HepG2 (cell line): ENCODE measurements around the gene DESI2. TPM values are rescaled to one million over a fixed set of nuclear protein-coding genes. Genes with fewer than 3 reads are reported as not detected.

Experiments used
- ATAC-seq: fragments of 200-7000 bp; cut with Tn5 transposase; 3 replicates; pipeline ENCODE4 v1.9.1; 2020; ENCODE audit warnings: mild to moderate bottlenecking, moderate library complexity
- BruUV-seq: library from RNA; stranded (reverse); fragments of 400-500 nt; replicated peaks from 2 replicates; lab custom pipeline; 2021; lab: Mats Ljungman, UMichigan
- CTCF ChIA-PET: fragments of 300-600 bp; formaldehyde crosslinking; extraction: SDS; loops from one replicate; lab custom pipeline; 2021; ENCODE audit warnings: low total read pairs, inconsistent platforms, low intra/inter-chr PET ratio; lab: Yijun Ruan, JAX
- POLR2A ChIA-PET: fragments of 350-600 bp; sonication (Branson Sonifier 250); formaldehyde crosslinking; loops from one replicate; lab custom pipeline; 2020; ENCODE audit warnings: antibody characterized with exemption, inconsistent platforms; lab: Yijun Ruan, JAX
- DNase-seq: peaks from one replicate; pipeline ENCODE4 v3.0.0-alpha.2; 2015; ENCODE audit warnings: low spot score
- FAIRE-seq: peaks from 3 replicates; lab custom pipeline; 2011; peaks lifted over from hg19 to GRCh38; lab: Jason Lieb, UNC
- H2AFZ ChIP-seq: one replicate; pipeline ENCODE4 v1.6.1; 2011; ENCODE audit warnings: low read length, inconsistent platforms
- H3K27ac ChIP-seq: fragments of 300-600 bp; 3 replicates; pipeline ENCODE4 v1.8.0; 2011; ENCODE audit warnings: mixed run types, mild to moderate bottlenecking, mixed read lengths, low read length, inconsistent platforms; ENCODE audit not compliant: insufficient read depth; ENCODE audit errors: extremely low read length
- H3K27me3 ChIP-seq, 2 experiments: fragments of 200-600 bp in 1 of 2; 2 replicates in 1 of 2; 3 replicates in 1 of 2; pipeline versions ENCODE4 v1.6.0 to v1.8.0; 2011; ENCODE audit warnings: low read length in 2 of 2, mild to moderate bottlenecking in 2 of 2, moderate library complexity in 2 of 2, inconsistent platforms in 1 of 2; ENCODE audit not compliant: insufficient read depth in 2 of 2, control insufficient read depth in 1 of 2
- H3K36me3 ChIP-seq, 2 experiments: fragments of 200-600 bp in 1 of 2; replicated peaks in 1 of 2; 2 replicates in 1 of 2; 3 replicates in 1 of 2; pipeline versions ENCODE4 v1.5.1 to v1.8.0; 2011; ENCODE audit warnings: low read length in 2 of 2, inconsistent platforms in 1 of 2; ENCODE audit not compliant: insufficient read depth in 2 of 2, control insufficient read depth in 1 of 2
- H3K4me1 ChIP-seq: 2 replicates; pipeline ENCODE4 v1.5.1; 2012; ENCODE audit warnings: low read length, inconsistent platforms; ENCODE audit not compliant: insufficient read depth
- H3K4me2 ChIP-seq: 2 replicates; pipeline ENCODE4 v1.6.0; 2011; ENCODE audit warnings: low read depth, low read length, inconsistent platforms
- H3K4me3 ChIP-seq, 3 experiments: fragments of 200-600 bp in 1 of 3; sonication (generic), shearing (Covaris generic) in 1 of 3; replicated peaks in 1 of 3; 2 replicates each; pipeline ENCODE4 v1.5.1; 2011 to 2016; ENCODE audit warnings: low read length in 3 of 3, inconsistent platforms in 2 of 3, low read depth in 2 of 3, mild to moderate bottlenecking in 2 of 3, control low read depth in 1 of 3, mixed read lengths in 1 of 3; ENCODE audit not compliant: insufficient read depth in 1 of 3
- H3K79me2 ChIP-seq: one replicate; pipeline ENCODE4 v1.6.1; 2011; ENCODE audit warnings: low read length, inconsistent platforms; ENCODE audit not compliant: insufficient read depth
- H3K9ac ChIP-seq: 2 replicates; pipeline ENCODE4 v1.6.0; 2011; ENCODE audit warnings: mild to moderate bottlenecking, low read depth, low read length, inconsistent platforms; ENCODE audit not compliant: insufficient read depth
- H3K9me3 ChIP-seq: 2 replicates; pipeline ENCODE4 v1.5.1; 2012; ENCODE audit warnings: mild to moderate bottlenecking, low read length
- H4K20me1 ChIP-seq: 2 replicates; pipeline ENCODE4 v1.6.0; 2011; ENCODE audit warnings: inconsistent platforms, mild to moderate bottlenecking, low read length, moderate library complexity; ENCODE audit not compliant: insufficient read depth
- GLI4 ChIP-seq: sonication (generic); formaldehyde crosslinking; IDR thresholded peaks from 2 replicates; pipeline ENCODE4 v1.5.1; 2020; ENCODE audit warnings: missing genetic modification reagents, mild to moderate bottlenecking, moderate library complexity, borderline replicate concordance
- GPN1 ChIP-seq: sonication (generic); formaldehyde crosslinking; IDR thresholded peaks from 2 replicates; pipeline ENCODE4 v1.5.1; 2020; ENCODE audit warnings: missing genetic modification reagents, borderline replicate concordance
- SNRNP70 ChIP-seq: fragments of 200-400 bp; formaldehyde crosslinking; IDR thresholded peaks from 2 replicates; pipeline ENCODE4 v1.6.1; 2017; ENCODE audit warnings: mild to moderate bottlenecking, low read depth, low read length, moderate library complexity
- U2AF1 ChIP-seq: fragments of 200-400 bp; formaldehyde crosslinking; optimal IDR thresholded peaks from 2 replicates; pipeline ENCODE3; 2017; ENCODE audit warnings: mild to moderate bottlenecking, low read depth, low read length
- ZNF253 ChIP-seq: sonication (generic); formaldehyde crosslinking; IDR thresholded peaks from 2 replicates; pipeline ENCODE4 v1.8.0; 2022; ENCODE audit warnings: mild to moderate bottlenecking, missing genetic modification reagents, borderline replicate concordance
- ZNF407 ChIP-seq: sonication (generic); formaldehyde crosslinking; IDR thresholded peaks from one replicate; pipeline ENCODE4 v1.5.1; 2020; ENCODE audit warnings: mild to moderate bottlenecking, missing genetic modification reagents; ENCODE audit errors: not compliant biosample characterization
- ZNF777 ChIP-seq: sonication (generic); formaldehyde crosslinking; IDR thresholded peaks from 2 replicates; pipeline ENCODE4 v1.4.0; 2020; ENCODE audit warnings: missing genetic modification reagents
- WGBS: methylation state at CpG from one replicate; pipeline ENCODE4 v1.1.6; 2017; ENCODE audit warnings: low lambda C conversion rate; 5-methylcytosine and 5-hydroxymethylcytosine counted together
- in situ Hi-C: cut with HindIII; loops from 2 replicates; pipeline ENCODE4 v1.10.0; 2017; ENCODE audit warnings: low pct_unique_long_range_greater_than_20kb; ENCODE audit not compliant: extremely low pct_ligation_motif_present
- intact Hi-C: fragments of 100-400 bp; cut with micrococcal nuclease; formaldehyde crosslinking; loops from one replicate; pipeline ENCODE4 v1.10.0; 2022; ENCODE audit not compliant: unreplicated experiment
- polyA plus RNA-seq, 8 experiments: library from polyadenylated mRNA; depleted of rRNA in 3 of 8; stranded (reverse) in 7 of 8; unstranded in 1 of 8; fragments of >200 nt; fragmentation: Illumina TruSeq in 4 of 8; extraction: Trizol in 4 of 8; gene quantifications; 2 replicates each; pipeline versions ENCODE4 v1.2.1 to v1.2.3, GENCODE V29; 2011 to 2016; ENCODE audit warnings: low read depth in 4 of 8, missing spikeins in 1 of 8, mixed read lengths in 1 of 8; ENCODE audit not compliant: insufficient read depth in 1 of 8
- total RNA-seq, 5 experiments: library from RNA; depleted of rRNA; stranded (reverse); fragments of >200 nt; fragmentation: Illumina TruSeq; extraction: Trizol; gene quantifications; 2 replicates each; pipeline ENCODE4 v1.2.3, GENCODE V29; 2016; ENCODE audit warnings: low read depth in 1 of 5

The DESI2 gene
- total and polyA plus RNA-seq, 2 of the 13 experiments (the other 11 are each of a cell fraction or from before 2014, with no cell fraction given) = 23.1 to 42.2 TPM

- no peaks in the 10 kb centered on the region for H3K27me3 ChIP-seq
- in situ Hi-C loops = no loop called here
- no peak for TF ChIP-seq ZNF253 (CRISPR knock-in tag)
- TF ChIP-seq GPN1 (CRISPR knock-in tag) = no peak
- no peak for TF ChIP-seq GLI4 (CRISPR knock-in tag)
- TF ChIP-seq ZNF777 = no peak
- no peak for TF ChIP-seq SNRNP70
- TF ChIP-seq U2AF1 = no peak
- no peak for TF ChIP-seq ZNF407 (CRISPR knock-in tag)
- DNase-seq = no peak
- ChIA-PET CTCF (no interaction called here), POLR2A (no interaction called here)
- no peak overlapping the region for H3K9ac ChIP-seq
- FAIRE-seq = no peak
- H4K20me1 ChIP-seq = no peaks in the 10 kb centered on the region
- intact Hi-C loops = no loop called here
- BruUV-seq = no TSS peak
- no peak overlapping the region for H3K4me2 ChIP-seq
- 75% methylated on average over 8 of the region's 8 CpGs for WGBS
- ATAC-seq = no peak
- no peak overlapping the region for H3K27ac ChIP-seq
- no peaks in the 10 kb centered on the region for H3K4me1 ChIP-seq
- no peaks in the 10 kb centered on the region for H3K79me2 ChIP-seq
- no peaks in the 10 kb centered on the region for H3K9me3 ChIP-seq
- H3K36me3 ChIP-seq = no peaks in the 10 kb centered on the region
- no peak overlapping the region for H3K4me3 ChIP-seq
- H2AFZ ChIP-seq = no peak overlapping the region
These were observed 60.4 kb downstream of the DESI2 start for GRCh38 chr1:244713332-244713731.
